HUDEP-2 (cell line): Measurements from ENCODE around the gene SLC4A7.
"Not testable (repeated sequence)": the region's sequence is repeated elsewhere in the genome, so short reads cannot be mapped to it uniquely, and the experiment has no call there.

ENCODE experiments used
- DNase-seq, 76 experiments: peaks; one replicate each; lab custom pipeline; 2025; ENCODE audit not compliant: unreplicated experiment in 76 of 76; lab: John Stamatoyannopoulos, UW

Gene SLC4A7

DNA sequence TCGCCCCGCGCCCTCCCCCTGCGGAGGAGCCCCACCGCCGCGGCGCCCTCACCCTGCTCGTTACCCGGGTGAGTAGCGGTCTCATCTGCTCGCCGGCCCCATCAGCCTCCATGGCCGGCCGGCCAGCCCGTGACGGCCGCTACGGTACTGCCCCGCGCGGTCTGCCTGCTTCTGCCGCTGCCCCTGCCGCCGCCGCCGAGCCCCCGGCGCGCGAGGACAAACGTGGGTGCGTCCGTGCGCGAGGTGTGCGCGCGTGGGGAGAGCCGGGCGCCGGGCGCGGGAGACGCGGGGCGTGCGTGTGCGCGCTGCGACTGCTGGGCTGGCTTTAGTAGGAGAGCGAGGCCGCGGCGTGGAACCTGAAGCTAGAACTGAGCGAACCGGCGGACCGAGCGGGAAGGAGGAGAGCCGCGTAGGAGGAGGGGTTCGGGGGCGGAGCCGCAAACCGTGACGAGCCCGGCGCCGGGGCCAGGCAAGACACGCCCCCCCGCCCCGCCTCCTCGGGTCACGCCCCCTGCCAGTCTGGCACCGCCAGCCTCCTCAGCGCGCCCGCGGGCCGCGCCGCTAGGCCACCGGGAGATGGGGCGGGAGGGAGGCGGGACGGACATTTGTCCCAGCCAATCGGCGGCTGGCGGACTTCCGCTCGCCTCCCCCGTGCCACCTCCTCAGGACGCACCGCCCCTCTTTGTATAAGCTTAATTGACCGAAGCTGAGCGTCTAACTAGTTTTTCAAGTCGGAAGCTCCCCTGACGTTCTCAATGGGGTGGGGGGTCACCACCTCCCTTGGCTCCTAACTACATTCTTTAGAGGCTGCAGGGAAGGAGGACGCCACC lies at the start of gene SLC4A7:
Gene SLC4A7 (minus strand): TSS at position 370 of the 830 bp plus-strand sequence. CDS start 258 bp downstream, at position 112.
- peak in 74 of 76 experiments; percentile 55 to 97 (median 92) for DNase-seq

DNA sequence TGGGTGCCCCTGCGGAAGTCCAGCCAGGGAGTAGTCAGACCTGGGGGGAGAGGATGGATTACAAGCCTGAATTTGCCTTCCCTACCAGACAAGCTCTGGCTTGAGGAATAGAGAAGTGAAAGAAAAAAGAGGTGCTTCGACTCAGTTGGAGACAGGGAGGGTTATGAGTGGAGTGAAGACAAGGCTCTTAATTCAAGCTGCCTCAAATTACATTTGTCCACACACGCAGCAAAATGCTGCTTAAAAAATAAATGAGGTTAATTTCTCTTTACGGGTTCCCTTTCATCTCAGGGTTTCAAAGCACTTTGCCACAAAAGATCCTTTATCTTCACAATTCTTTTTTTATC lies 49.0 kb upstream of the SLC4A7 start:
- DNase-seq = no peak

DNA sequence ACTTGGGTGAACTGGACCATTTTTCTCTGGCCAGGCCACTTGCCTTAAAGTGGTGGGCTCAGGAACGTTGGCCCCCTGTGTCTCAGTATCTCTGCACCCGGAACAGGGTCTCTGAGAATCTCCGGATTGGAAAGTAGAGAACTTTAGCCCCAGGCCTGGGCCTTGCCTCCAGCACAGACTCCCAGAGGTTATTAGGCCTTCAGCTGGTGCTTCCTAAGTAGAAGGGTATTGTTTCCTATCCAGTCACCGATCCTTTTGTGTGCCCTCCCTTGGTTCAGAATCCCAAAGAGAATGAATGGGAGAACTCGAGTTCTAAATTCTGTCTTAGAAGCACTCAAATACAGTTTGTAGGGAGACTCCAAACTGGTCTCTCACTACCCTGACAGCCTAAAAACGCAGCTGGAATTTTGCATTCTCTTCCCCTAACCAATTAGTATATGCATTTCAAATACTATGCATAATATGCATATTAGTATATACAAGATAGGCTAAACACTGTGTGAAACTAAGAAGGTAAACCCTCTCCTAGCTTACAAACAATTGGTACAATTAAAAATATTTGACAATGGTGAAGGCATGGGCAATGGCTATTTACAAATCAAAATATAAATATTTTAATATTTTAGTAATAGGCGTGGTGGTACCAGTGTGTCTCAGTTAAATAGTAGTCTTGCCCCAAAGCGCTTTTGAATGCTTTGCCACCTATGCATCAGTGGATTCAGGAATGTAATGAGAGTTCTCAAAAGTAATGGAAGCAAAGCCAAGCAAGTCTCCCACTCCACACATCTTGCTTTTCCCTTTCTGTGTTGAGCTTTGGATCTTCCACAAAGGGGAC lies 48.5 kb upstream of the SLC4A7 start:
- no peak for DNase-seq

DNA sequence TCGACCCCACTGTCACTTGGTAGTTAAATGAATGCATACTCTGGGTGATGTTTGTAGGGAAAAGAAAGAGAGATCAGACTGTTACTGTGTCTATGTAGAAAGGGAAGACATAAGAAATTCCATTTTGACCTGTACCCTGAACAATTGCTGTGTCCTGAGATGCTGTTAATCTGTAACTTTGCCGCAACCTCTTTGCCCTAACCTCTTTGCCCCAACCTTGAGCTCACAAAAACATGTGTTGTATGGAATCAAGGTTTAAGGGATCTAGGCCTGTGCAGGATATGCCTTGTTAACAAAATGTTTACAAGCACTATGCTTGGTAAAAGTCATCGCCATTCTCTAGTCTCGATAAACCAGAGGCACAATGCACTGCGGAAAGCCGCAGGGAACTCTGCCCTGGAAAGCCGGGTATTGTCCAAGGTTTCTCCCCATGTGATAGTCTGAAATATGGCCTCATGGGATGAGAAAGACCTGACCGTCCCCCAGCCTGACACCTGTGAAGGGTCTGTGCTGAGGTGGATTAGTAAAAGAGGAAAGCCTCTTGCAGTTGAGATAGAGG lies 47.1 kb upstream of the SLC4A7 start:
- not testable (repeated sequence) for DNase-seq

DNA sequence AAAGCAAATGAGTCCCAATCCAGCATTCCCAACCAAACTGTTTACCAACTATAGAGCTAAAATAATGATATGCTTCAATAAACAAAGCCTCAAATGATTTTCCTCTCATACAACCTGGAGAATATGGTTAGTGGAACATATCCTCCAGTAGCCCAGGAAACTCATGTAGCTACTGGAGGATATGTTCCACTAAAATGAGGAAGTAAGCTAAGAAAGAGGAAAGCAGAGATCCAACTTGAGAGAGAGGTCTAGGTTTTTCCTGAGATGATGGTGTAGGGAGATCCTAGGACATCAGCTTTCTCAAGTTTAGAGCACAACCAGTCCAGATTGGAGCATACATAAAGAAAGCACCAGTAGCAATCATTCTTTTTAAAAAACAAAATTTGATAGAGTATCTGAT lies 44.6 kb upstream of the SLC4A7 start:
- DNase-seq = no peak

DNA sequence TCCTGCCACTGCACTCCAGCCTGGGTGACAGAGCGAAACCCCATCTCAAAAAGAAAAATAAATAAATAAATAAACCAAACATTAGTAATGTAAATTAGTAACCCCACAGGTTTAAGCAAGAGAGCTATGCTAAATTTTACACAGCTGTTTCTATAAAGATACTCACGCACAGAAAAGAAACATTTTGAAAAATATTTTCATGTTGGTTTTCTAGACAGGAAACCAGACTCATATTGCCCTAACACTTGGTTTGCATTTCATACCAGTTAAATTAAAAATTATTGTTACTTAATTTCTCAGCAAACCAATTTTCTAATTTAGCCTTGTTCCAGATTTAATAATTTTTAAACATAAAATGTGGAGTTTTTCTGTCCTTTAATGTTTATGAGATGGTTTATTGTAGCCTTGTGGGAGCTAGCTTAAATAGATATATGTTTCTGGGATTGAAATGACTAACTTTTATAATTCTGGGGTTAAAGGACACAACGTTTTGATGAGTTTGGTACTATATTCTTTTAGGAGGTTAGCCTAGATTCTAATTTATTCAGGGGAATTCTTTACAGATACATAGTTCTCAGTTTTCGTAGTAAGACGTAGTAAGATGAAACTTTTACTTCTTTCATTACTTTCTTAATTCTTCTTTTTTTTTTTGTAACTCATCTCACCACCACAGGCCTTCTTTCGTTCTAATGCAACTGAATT lies 42.6 kb upstream of the SLC4A7 start:
- DNase-seq = no peak

DNA sequence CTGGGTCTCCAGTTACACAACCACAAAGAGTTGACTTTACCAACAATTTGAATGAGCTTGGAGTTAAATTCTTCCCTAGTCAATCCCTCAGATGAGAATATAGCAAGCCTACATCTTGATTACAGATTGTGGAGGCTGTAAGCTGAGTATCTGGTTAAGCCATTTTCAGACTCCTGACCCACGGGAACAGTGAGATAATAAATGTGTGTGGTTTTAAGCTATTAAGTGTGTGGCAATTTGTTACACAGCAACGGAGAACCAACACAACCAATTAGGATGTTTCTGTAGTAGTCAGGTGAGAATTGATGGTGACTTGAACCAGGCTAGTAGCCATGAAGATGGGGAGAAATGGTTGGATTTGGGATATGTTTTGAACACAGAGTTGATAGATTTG lies 37.7 kb upstream of the SLC4A7 start:
- DNase-seq = no peak

DNA sequence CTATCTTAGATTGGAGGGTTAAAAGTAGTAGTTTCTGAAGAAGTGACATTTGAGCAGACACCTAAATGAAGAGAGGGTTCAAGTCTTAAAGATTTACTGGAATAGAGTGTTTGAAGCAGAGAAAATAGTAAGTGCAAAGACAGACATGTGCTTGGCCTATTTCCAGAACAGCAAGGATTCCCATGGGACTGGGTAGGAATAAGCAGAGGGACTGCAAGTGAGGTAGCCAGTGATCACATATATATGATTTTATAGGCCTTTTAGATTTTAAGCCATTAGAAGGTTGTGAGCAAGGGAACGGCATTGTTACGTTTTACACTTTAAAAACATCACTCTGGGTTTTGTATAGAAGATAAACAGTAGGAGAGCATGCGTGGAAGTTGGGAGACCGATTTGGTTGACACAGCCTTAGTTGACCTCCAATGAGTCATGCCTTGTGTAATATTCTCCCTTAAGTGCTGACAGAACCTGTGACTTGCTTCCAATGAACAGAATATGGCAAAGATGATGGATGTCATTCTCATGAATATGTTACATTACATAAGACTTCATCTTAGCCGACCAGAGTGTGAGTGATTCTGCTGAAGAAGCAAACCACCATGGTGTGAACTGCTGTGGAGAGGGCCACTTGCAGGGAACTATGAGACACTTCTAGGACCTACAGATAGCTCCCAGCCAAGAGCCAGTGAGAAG lies 37.1 kb upstream of the SLC4A7 start:
- no peak for DNase-seq

DNA sequence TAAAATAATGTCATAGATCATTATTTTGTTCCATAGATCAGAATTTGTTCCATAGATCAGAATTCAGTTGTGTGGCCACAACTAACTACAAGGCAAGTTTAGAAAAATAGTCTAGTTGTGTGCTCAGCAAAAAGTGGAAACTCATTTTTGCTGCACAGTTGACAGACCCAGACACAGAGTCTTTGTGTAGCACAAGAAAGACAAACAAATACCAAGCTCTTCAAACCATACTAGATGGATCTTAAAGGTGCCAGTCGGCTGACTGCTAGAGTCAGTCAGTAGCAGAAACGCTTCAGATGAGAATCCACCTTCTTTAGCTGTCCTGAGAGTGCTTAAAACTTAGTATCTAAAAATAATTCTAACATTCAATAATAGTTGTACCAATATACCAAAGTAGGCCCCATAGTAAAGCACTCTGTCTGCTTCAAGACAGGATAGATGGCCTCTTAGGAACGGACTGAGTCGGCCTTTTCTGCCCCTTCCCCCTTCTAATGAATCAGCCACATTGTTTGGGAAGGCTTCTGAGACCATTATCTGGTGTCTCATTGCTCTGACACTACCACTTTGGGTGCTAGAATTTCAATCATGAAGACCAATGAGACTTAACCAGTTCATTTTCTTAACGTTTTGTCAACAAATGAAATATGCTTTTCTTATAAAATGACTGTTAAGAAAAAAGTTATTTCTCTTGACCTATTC lies 27.7 kb upstream of the SLC4A7 start:
- no peak for DNase-seq

DNA sequence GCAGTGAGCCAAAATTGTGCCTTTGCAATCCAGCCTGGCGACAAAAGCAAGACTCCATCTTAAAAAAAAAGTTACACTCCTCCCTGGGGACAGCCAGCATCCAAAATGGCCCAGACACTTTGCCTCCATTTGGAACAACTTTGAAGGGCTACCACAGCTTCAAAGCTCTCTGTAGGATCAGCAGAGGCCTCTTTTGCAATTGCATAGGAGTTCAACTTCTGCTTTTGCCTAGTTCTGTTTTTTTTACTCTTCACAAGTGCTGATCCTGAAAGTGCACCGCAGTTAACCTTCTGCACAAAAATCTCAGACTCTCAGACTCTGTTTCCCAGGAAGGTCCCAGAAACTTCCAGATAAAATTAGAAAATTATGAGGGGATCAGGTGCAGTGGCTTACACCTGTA lies 25.2 kb upstream of the SLC4A7 start:
- no peak for DNase-seq

DNA sequence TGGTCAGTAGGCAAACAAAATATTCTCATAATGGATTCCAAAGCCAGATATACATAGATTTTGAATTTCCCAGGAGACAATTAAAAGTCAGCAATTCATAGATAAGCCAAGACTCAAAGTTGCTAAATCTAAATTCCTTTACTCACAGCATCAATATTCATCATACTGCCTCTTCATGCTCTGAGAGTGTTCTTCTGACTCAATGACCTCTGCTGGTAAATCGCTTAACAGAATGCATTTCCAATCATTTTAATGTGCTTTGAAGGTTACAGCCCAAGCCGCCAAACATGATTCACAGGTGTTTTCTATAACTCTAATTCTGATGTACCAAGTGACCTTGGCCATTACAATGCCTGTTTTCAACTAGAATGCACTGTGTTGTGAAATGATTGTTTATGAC lies 24.2 kb upstream of the SLC4A7 start:
- no peak for DNase-seq

DNA sequence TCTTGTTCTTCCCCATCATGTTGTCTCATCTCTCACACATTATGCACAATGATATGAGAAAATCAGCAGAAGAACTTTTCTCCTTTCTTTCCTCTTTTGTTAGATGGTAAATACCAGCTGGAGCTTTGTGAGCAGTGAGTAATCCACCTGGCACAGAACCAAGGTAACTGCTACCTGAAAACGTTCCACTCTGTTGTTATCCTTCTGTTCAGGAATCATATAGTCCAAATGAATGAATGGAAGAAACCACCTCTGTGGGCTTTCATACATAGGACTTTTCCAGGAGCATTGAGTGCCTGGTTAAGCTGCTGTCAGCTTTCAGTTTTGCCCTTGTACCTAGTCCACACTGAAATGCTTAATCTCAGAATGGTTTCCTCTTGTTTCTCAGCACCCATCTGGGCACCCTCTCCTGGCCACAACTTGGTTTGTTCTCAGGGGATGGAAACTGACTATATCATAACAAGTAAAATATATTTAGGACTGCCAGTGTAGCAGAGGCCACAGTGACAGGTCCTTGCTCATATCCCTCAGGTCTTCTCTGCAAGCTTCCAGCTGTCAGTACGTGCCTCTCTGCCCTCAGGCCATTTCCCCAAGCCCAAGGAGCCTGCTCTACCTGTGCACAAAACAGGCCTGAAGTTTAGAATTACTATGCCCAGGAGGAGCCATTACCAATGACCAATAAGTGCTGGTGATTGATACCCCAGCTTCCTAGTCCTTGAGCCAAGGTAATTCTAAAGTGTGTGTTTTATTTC lies 23.5 kb upstream of the SLC4A7 start:
- DNase-seq = no peak

DNA sequence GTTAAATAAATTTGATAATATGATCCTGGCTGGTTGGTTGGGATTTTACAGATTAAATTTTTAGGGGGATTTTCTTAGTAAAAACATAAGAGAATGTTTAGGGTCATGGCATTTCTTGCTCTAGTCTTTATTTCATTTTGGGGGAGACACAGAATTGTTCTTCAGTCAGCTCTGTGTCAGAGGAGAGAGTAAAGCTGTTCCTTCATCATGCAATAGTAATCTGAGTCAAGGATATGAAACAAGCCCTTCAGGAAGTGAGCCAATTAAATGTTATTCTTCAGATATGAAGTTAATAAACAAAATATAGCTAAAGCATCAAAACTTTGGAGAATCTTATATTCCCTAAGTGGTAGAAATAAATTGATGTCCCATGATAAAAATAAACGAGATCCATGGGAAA lies 22.9 kb upstream of the SLC4A7 start:
- DNase-seq = no peak

DNA sequence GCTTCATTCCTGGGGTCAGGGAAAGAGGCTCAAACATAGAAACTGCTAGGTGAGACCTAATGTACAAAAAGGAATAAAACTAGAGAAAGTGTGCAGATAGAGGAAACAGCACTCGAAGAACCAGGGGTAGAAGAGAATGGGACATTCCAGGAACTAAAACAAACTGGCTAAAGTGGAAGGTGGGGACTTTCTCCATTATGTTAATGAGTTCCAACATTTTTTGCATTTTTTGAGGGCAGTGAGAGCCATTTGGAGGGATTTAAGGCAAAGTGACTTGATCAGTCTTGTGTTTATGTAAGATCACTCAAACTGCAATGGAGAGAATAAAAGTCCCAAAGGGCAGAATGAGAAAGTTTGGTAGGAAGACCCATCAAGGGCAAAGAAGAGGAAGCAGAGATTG lies 20.6 kb upstream of the SLC4A7 start:
- DNase-seq = no peak

DNA sequence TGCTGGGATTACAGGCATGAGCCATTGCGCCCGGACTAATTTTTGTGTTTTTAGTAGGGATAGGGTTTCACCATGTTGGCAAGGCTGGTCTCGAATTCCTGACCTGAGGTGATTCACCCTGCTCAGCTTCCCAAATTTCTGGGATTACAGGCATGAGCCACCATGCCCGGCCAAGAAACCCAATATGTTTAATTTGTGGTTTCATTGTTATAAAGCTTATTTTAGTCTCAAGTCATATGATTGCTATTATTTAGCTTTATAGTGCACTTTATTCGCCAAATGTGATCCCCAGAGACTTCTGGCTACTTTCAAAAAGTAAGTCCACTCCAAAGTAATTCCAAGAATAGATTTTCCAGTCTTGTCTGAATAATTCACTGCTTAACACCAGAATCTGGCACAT lies 19.3 kb upstream of the SLC4A7 start:
- no peak for DNase-seq

DNA sequence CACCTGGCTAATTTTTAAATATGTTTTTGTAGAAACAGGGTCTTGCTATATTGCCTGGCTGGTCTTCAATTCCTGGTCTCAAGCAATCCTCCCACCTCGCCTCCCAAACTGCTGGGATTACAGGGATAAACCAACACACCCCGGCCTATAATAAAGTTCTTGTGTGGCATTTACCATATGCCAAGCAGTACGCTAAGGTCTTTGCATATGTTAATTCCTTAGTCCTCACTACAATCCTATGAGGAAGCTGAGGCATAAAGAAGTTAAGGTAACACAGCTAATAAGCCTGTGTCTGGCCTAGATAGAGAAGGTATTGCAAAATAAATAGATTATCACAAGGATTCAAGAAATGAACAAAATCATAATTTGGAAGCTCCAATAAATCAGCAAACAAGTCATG lies 17.6 kb upstream of the SLC4A7 start:
- no peak for DNase-seq

DNA sequence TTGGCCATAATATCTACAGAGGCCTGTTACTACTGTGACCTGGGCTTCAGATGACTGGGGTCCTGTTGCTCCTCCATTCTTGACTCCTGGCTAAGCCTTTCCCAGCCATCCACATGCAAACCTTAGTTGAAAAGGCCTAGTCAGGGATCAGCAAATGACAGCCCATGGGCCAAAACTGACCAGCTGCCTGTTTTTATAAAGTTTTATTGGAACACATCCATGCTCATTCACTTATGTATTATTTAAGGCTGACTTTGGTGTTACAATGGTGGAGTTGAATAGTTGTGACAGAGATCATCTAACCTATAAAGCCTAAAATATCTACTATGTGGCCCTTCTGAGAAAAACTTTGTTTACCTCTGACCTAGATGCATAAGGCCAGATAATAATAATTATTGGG lies 16.8 kb upstream of the SLC4A7 start:
- DNase-seq = no peak

DNA sequence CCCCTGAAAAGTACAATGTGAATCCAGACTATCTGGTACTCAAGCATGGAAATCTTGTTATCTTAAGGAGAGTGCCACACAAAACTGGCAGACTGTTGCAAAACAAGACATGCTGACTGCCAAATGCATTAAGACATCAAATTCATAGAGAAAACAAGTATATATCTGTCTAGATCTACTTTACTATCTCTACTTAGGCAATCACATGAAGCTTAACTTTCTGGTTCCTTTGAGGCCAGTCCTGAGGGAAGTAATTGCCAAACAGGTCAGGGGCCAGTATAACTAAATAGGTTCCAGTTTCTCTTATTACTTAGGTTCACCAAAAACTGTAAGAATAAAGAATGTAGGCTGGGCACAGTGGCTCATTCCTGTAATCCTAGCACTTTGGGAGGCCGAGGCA lies 15.9 kb upstream of the SLC4A7 start:
- DNase-seq = no peak

DNA sequence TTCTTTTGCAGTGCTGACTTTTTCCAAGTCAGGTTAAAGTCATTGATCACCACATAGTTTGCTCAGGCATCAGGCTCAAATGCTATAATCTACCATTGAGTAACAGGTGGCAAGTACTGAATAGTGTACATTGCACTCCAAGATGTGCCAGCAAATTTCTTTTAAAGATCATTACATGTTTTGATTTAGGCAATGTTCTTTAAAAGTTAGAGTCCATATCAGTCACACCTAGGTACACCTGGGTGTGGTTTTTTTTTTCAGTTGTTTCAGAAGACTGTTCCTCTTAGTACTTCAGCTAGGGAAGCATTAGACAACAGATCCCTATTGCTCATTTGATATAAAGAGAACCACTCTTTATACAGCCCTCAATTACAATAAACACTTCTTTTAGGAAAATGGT lies 10.6 kb upstream of the SLC4A7 start:
- DNase-seq = no peak
